Neural cell (in vitro differentiated cells): ENCODE data around the gene ULBP2.

Experiments used
- CTCF ChIP-seq: fragments of 450-650 bp; IDR thresholded peaks from 2 replicates; pipeline ENCODE4 v1.5.1; 2014; ENCODE audit warnings: antibody characterized with exemption, mild to moderate bottlenecking, moderate library complexity; ENCODE audit not compliant: poor library complexity, severe bottlenecking
- EP300 ChIP-seq: fragments of 450-650 bp; conservative IDR thresholded peaks from 2 replicates; pipeline ENCODE4 v1.6.1; 2014; ENCODE audit warnings: antibody characterized with exemption, mild to moderate bottlenecking, moderate library complexity; ENCODE audit not compliant: poor library complexity, severe bottlenecking
- EZH2 ChIP-seq: fragments of 200-600, 300-800 bp; shearing (Covaris generic), sonication (generic); IDR thresholded peaks from 2 replicates; pipeline ENCODE4 v1.6.1; 2014; ENCODE audit warnings: antibody characterized with exemption, low read length, borderline replicate concordance, mild to moderate bottlenecking; ENCODE audit not compliant: insufficient read depth, poor library complexity, severe bottlenecking
- MXI1 ChIP-seq: fragments of 450-650 bp; conservative IDR thresholded peaks from 2 replicates; pipeline ENCODE4 v1.6.1; 2014; ENCODE audit warnings: antibody characterized with exemption, mild to moderate bottlenecking; ENCODE audit not compliant: poor library complexity, severe bottlenecking
- POLR2AphosphoS5 ChIP-seq: IDR thresholded peaks from 2 replicates; pipeline ENCODE4 v1.6.1; 2012
- REST ChIP-seq: IDR thresholded peaks from 2 replicates; pipeline ENCODE4 v1.6.1; 2012; ENCODE audit warnings: borderline replicate concordance
- SMC3 ChIP-seq: fragments of 450-650 bp; conservative IDR thresholded peaks from 2 replicates; pipeline ENCODE4 v1.6.1; 2014; ENCODE audit warnings: antibody characterized with exemption, mild to moderate bottlenecking, moderate library complexity; ENCODE audit not compliant: poor library complexity
- TAF1 ChIP-seq: IDR thresholded peaks from 2 replicates; pipeline ENCODE4 v1.6.1; 2012; ENCODE audit warnings: low read depth

DNA sequence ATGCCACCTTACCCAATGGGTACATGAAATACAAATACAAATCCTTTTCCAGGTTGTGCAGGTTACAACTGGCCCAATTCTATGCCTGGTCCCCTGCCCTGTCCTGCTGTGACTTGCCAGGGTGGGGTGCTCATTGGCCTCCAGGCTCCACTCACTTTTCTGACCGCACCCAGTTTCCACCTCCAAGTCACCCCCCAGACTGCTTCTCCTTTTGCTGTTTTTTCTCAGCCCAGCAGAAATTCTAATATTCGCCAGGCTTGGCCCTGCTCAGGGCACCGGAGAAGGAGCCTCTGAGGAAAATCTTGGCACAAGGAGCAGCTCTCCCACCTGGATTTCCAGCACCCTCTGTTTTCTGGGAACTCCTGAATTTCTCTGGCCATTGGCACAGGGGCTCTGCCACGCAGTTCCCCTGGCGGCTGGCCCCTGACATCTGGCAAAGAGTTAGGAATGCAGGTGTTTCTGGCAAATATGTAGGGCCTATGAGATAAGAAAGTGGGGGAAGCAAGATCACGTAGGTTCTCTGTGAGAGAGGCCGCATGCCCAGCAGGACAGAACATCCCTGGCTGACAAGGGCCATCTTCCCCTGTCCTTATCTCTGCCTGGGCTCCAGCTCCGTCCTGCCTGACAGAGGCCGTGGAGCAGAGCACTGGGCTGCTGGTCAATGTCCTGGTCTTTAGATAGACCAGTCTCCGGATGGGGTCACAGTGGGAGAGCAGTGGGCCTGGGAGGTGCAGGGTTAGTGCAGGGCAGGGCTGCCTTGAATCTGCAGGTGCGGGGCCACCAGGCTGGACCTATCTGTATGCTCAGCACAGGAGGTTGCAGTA is 41.0 kb upstream of the ULBP2 start:
- TF ChIP-seq CTCF (no peak), EP300 (no peak), EZH2 (no peak), TAF1 (no peak), SMC3 (no peak), MXI1 (no peak), REST (no peak), POLR2AphosphoS5 (no peak)
